Osteoblast (primary cell): ENCODE measurements around the gene TTC8. TPM values are rescaled to one million over a fixed set of nuclear protein-coding genes. Genes with fewer than 3 reads are reported as not detected.

ENCODE experiments used
- DNase-seq: peaks from one replicate; pipeline ENCODE4 v3.0.0; 2011; ENCODE audit warnings: low spot score, mixed read lengths; ENCODE audit not compliant: insufficient read length; ENCODE audit errors: missing footprints
- H2AFZ ChIP-seq: 2 replicates; pipeline ENCODE4 v1.6.0; 2011; ENCODE audit warnings: mild to moderate bottlenecking, low read length
- H3K27ac ChIP-seq: 2 replicates; pipeline ENCODE4 v1.5.1; 2011; ENCODE audit warnings: mild to moderate bottlenecking, low read depth, low read length, moderate library complexity
- H3K27me3 ChIP-seq: 2 replicates; pipeline ENCODE4 v1.6.0; 2012; ENCODE audit warnings: mild to moderate bottlenecking, control low read depth, inconsistent platforms, low read length, moderate library complexity; ENCODE audit not compliant: insufficient read depth
- H3K36me3 ChIP-seq: 2 replicates; pipeline ENCODE4 v1.5.1; 2011; ENCODE audit warnings: mild to moderate bottlenecking, low read length, control low read depth, moderate library complexity; ENCODE audit not compliant: insufficient read depth
- H3K4me1 ChIP-seq: 2 replicates; pipeline ENCODE4 v1.5.1; 2011; ENCODE audit warnings: mild to moderate bottlenecking, low read length, control low read depth, moderate library complexity; ENCODE audit not compliant: insufficient read depth
- H3K4me2 ChIP-seq: 2 replicates; pipeline ENCODE4 v1.6.0; 2011; ENCODE audit warnings: mild to moderate bottlenecking, low read length; ENCODE audit not compliant: insufficient read depth
- H3K4me3 ChIP-seq: fragments of 200-600 bp; sonication (generic); 3 replicates; pipeline ENCODE4 v1.5.1; 2012; ENCODE audit warnings: mild to moderate bottlenecking, low read length, inconsistent platforms; ENCODE audit not compliant: insufficient read depth
- H3K79me2 ChIP-seq: 2 replicates; pipeline ENCODE4 v1.6.0; 2012; ENCODE audit warnings: mild to moderate bottlenecking, low read length, control low read depth, inconsistent platforms; ENCODE audit not compliant: insufficient read depth
- H3K9me3 ChIP-seq: 2 replicates; pipeline ENCODE4 v1.5.1; 2011; ENCODE audit warnings: low read depth, low read length, control low read depth
- H4K20me1 ChIP-seq: 2 replicates; pipeline ENCODE4 v1.6.0; 2012; ENCODE audit warnings: mild to moderate bottlenecking, low read length, control low read depth; ENCODE audit not compliant: insufficient read depth
- total RNA-seq: library from RNA; depleted of rRNA; stranded (reverse); fragments of >200 nt; gene quantifications from 2 replicates; pipeline ENCODE4 v1.2.3, GENCODE V29; 2012
- TF ChIP-seq, protein P1 (sequence below): IDR thresholded peaks from 2 replicates; pipeline ENCODE4 v1.5.1; 2011; ENCODE audit warnings: mild to moderate bottlenecking, low read depth, low read length, moderate library complexity; ENCODE audit errors: extremely low read depth

Gene TTC8
- total RNA-seq, 1 donor = 30.8 TPM

- Histone ChIP-seq H3K4me2 (no peak overlapping the region), H3K27me3 (no peaks in the 10 kb centered on the region), H3K36me3 (no peaks in the 10 kb centered on the region), H3K4me3 (no peak overlapping the region), H3K79me2 (no peaks in the 10 kb centered on the region), H3K9me3 (no peaks in the 10 kb centered on the region), H4K20me1 (no peaks in the 10 kb centered on the region), H3K27ac (no peak overlapping the region), H2AFZ (no peak overlapping the region), H3K4me1 (peaks cover 16% of the 10 kb centered on the region)
- TF ChIP-seq, protein P1, sequence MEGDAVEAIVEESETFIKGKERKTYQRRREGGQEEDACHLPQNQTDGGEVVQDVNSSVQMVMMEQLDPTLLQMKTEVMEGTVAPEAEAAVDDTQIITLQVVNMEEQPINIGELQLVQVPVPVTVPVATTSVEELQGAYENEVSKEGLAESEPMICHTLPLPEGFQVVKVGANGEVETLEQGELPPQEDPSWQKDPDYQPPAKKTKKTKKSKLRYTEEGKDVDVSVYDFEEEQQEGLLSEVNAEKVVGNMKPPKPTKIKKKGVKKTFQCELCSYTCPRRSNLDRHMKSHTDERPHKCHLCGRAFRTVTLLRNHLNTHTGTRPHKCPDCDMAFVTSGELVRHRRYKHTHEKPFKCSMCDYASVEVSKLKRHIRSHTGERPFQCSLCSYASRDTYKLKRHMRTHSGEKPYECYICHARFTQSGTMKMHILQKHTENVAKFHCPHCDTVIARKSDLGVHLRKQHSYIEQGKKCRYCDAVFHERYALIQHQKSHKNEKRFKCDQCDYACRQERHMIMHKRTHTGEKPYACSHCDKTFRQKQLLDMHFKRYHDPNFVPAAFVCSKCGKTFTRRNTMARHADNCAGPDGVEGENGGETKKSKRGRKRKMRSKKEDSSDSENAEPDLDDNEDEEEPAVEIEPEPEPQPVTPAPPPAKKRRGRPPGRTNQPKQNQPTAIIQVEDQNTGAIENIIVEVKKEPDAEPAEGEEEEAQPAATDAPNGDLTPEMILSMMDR = no peak
- DNase-seq = no peak
Observed at GRCh38 chr14:88849716-88850115, 25.3 kb downstream of the TTC8 start.

GRCh38 chr14:88851587-88851986 is 27.1 kb downstream of the TTC8 start:
- DNase-seq = no peak
- H3K36me3 ChIP-seq = no peaks in the 10 kb centered on the region

GRCh38 chr14:88852632-88853031 is 28.2 kb downstream of the TTC8 start:
- H4K20me1 ChIP-seq = no peaks in the 10 kb centered on the region
- no peak overlapping the region for H2AFZ ChIP-seq
- peaks cover 16% of the 10 kb centered on the region for H3K4me1 ChIP-seq
- H3K9me3 ChIP-seq = no peaks in the 10 kb centered on the region
- H3K27ac ChIP-seq = no peak overlapping the region
- TF ChIP-seq, protein P1 = no peak
- H3K27me3 ChIP-seq = no peaks in the 10 kb centered on the region
- no peaks in the 10 kb centered on the region for H3K36me3 ChIP-seq
- no peak overlapping the region for H3K4me2 ChIP-seq
- no peak overlapping the region for H3K4me3 ChIP-seq
- no peaks in the 10 kb centered on the region for H3K79me2 ChIP-seq
- DNase-seq = no peak

More at GRCh38 chr14:88851587-88851986, 27.1 kb downstream of the TTC8 start:
- H3K4me1 ChIP-seq = peaks cover 16% of the 10 kb centered on the region
- no peak overlapping the region for H3K27ac ChIP-seq
- H3K9me3 ChIP-seq = no peaks in the 10 kb centered on the region
- no peaks in the 10 kb centered on the region for H3K79me2 ChIP-seq
- H4K20me1 ChIP-seq = no peaks in the 10 kb centered on the region
- no peak overlapping the region for H2AFZ ChIP-seq
- no peak overlapping the region for H3K4me2 ChIP-seq
- TF ChIP-seq, protein P1 = no peak
- H3K4me3 ChIP-seq = no peak overlapping the region
- no peaks in the 10 kb centered on the region for H3K27me3 ChIP-seq

- Histone ChIP-seq H3K79me2 (no peaks in the 10 kb centered on the region), H4K20me1 (no peaks in the 10 kb centered on the region), H3K36me3 (no peaks in the 10 kb centered on the region), H3K27me3 (no peaks in the 10 kb centered on the region), H3K4me3 (no peak overlapping the region), H3K9me3 (no peaks in the 10 kb centered on the region), H3K4me1 (peaks cover 16% of the 10 kb centered on the region), H3K4me2 (no peak overlapping the region), H2AFZ (no peak overlapping the region), H3K27ac (no peak overlapping the region)
- TF ChIP-seq, protein P1 = no peak
- no peak for DNase-seq
Observed at GRCh38 chr14:88853129-88853528, 28.7 kb downstream of the TTC8 start.
